GM19328 (cell line): Measurements from ENCODE around the gene KIAA1191.

Experiments
- ATAC-seq: cut with Tn5 transposase; IDR thresholded peaks from one replicate; pipeline ENCODE4 v1.9.1; 2021; ENCODE audit warnings: mild to moderate bottlenecking, moderate library complexity; ENCODE audit not compliant: unreplicated experiment

KIAA1191 gene

GRCh38 chr5:176389135-176390123, 27.9 kb upstream of the KIAA1191 start:
- ATAC-seq, result peak; percentile 18

GRCh38 chr5:176388444-176389134, 27.0 kb upstream of the KIAA1191 start, which contains the start of the genes HIGD2A and NOP16:
TSS of gene HIGD2A (plus strand) at chr5:176388751. CDS start at chr5:176388820, 69 bp downstream.
TSS of gene NOP16 (minus strand) at chr5:176388598. CDS start at chr5:176388539, 59 bp downstream.
- ATAC-seq, result peak; percentile 88

GRCh38 chr5:176388003-176388443, 26.5 kb upstream of the KIAA1191 start:
- no peak for ATAC-seq

GRCh38 chr5:176387384-176387925, 25.9 kb upstream of the KIAA1191 start:
- ATAC-seq, result no peak

GRCh38 chr5:176386491-176386890, 24.9 kb upstream of the KIAA1191 start:
- no peak for ATAC-seq

- no peak for ATAC-seq
These were observed 23.4 kb upstream of the KIAA1191 start for GRCh38 chr5:176384991-176385390.

GRCh38 chr5:176384366-176384930, 22.9 kb upstream of the KIAA1191 start:
- ATAC-seq, result no peak

- no peak for ATAC-seq
These were observed 22.4 kb upstream of the KIAA1191 start for GRCh38 chr5:176383961-176384360.

- ATAC-seq, result no peak
These were observed 21.8 kb upstream of the KIAA1191 start for GRCh38 chr5:176383248-176383905.

- no peak for ATAC-seq
These were observed 21.2 kb upstream of the KIAA1191 start for GRCh38 chr5:176382721-176383120.

GRCh38 chr5:176381979-176382378, 20.4 kb upstream of the KIAA1191 start:
- no peak for ATAC-seq

GRCh38 chr5:176381423-176381822, 19.9 kb upstream of the KIAA1191 start:
- no peak for ATAC-seq

- no peak for ATAC-seq
These were observed 18.3 kb upstream of the KIAA1191 start for GRCh38 chr5:176379881-176380280.

GRCh38 chr5:176373100-176373818, 11.7 kb upstream of the KIAA1191 start:
- no peak for ATAC-seq

- ATAC-seq, result no peak
These were observed 10.3 kb upstream of the KIAA1191 start for GRCh38 chr5:176371621-176372539.

GRCh38 chr5:176369934-176370711, 8.6 kb upstream of the KIAA1191 start:
- ATAC-seq, result no peak

GRCh38 chr5:176368726-176369125, 7.2 kb upstream of the KIAA1191 start:
- ATAC-seq, result no peak
